GM19238 (cell line): ENCODE measurements around the gene MAPKBP1.

Experiments
- DNase-seq: peaks from one replicate; pipeline ENCODE4 v3.0.0; 2011; ENCODE audit warnings: low spot score; ENCODE audit not compliant: insufficient read length

The MAPKBP1 gene

DNA sequence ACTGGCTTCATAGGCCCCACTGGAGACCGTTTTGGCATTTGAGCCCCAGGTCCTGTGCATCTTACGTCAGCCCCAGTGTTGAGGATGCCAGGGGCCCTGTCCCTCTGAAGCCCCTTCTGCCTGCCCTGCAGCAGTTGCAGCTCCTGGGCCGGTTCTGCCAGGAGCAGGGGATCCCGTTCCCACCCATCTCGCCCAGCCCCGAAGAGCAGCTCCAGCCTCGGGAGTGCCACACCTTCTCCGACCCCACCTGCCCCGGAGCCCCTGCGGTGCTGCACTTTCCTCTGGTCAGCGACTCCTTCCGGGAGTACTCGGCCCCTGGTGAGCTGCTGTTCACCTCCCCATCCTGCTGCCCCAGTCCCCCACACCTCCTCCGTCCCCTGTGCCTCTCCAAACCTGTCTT, 72.9 kb downstream of the MAPKBP1 start:
- no peak for DNase-seq

GRCh38 chr15:41847981-41848380, 73.7 kb downstream of the MAPKBP1 start:
- DNase-seq: no peak

GRCh38 chr15:41848631-41849030, 74.3 kb downstream of the MAPKBP1 start:
- DNase-seq: no peak

DNA sequence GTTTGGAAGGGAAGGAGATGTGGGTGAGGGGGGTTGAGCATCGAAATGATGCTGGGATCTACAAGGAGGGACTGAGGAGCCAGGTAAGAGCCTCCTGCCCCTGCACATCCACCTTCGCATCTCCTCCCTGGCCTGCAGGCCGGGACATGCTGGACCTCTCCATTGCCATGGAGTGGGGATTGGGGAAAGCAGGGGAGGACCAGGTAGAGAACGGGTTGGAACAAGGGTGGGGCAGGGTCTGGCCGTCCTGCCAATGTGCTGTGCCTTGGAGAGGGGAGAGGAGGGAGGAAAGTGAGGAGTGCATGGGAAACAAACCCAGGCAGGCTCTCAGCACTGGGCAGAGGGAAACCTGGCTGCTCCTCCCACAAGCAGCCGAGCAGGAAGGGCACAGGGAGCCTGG, 74.9 kb downstream of the MAPKBP1 start:
- DNase-seq: no peak

GRCh38 chr15:41849861-41850260, 75.6 kb downstream of the MAPKBP1 start:
- DNase-seq: no peak

GRCh38 chr15:41850482-41851166, 76.3 kb downstream of the MAPKBP1 start:
- DNase-seq: no peak

- no peak for DNase-seq
These were observed 76.9 kb downstream of the MAPKBP1 start for GRCh38 chr15:41851167-41851523.

GRCh38 chr15:41851755-41852370, 77.6 kb downstream of the MAPKBP1 start:
- DNase-seq: no peak

DNA sequence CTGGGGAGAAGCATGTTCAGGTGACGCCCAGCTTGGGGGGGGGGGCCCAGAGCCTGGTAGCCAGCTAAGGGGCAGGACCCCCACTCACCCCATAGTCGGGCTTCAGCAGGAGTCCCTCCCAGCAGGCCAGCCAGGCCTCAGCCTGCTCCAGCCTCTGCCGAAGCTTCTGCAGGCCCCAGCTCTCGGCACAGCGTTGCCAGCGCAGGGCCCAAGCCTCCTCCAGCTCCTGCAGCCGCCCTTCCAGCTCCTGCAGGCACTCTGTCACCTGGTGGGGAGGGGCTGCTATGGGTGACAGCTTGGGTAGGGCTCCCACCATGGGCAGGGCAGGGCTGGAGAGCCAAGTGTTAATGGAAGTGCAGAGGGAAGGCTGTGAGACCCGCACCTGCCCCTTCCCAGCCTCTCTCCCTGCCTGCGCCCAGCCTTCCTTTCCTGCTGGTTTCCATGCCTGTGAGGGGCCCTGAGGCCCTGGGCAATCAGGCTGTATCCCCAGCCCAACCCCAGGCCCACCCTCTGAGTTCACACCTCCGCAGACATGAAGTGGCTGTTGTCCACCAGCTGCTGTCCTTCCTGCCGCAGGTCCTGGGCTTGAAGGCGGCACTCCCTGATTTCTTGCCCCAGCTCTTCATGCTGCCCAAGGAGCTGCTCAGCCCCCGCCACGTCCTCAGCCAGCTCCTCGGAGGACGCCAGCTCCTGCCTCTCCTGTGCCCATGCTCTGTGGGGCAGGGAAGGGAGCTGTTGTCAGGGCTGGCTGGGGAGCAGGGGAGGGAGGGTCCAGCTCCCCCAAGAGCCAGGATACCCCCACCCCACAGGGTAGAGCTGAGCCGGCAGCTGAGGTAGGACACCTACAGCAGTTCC, 78.7 kb downstream of the MAPKBP1 start:
- DNase-seq: no peak

DNA sequence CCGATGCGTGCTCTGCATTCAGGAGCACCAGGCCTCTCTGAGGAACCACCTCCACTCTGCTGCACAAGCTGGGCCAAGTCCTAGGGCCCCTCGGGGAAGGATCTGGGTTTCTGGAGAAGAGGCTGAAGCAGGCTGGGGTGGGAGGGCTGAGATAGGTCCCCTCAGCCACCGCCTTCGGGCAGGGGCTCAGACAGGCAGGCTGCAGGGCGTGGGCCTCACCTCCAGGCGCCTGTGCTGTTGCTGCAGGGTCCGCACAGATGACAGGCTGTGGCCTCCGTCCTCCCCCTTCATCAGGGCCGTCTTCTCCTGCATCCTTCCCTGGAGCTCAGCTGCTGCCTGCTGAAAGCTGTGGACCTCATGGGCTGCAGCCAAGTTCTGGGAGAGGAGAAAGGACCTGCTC, 79.5 kb downstream of the MAPKBP1 start:
- no peak for DNase-seq

- no peak for DNase-seq
These were observed 80.2 kb downstream of the MAPKBP1 start for GRCh38 chr15:41854443-41854842.

DNA sequence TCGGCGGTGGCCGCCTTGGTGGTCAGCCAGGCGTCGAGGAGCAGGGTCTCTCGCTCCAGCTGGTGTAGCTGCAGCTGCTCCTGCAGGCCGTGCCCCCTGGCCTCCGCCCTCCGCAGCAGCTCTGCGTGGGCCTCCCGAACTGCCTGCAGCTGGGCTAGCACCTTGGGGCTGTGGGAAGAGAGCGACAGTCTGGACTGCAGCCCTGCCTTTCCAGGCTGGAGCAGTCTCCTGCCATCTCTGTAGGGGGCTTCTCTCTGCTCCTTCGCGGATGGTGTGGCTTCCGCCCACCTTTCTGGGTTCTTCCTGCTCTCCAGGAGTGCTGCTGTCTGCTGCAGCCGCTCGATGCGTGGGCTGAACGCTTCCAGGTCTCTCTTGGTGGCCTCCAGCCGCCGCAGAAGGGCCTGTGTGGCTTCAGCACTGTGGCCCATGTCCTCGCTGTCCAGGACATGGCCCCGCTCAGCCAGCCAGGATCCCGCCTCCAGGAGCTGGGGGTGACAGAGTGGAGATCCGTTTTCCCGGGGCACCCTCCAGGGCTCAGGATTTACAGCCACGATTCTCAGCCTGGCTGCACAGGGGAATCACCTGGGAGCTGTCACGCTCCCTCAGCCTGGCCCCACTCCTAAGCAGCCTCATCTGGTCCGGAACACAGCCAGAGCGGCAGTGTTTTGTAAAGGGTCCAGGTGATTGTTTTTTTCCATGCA, 81.1 kb downstream of the MAPKBP1 start:
- no peak for DNase-seq

DNA sequence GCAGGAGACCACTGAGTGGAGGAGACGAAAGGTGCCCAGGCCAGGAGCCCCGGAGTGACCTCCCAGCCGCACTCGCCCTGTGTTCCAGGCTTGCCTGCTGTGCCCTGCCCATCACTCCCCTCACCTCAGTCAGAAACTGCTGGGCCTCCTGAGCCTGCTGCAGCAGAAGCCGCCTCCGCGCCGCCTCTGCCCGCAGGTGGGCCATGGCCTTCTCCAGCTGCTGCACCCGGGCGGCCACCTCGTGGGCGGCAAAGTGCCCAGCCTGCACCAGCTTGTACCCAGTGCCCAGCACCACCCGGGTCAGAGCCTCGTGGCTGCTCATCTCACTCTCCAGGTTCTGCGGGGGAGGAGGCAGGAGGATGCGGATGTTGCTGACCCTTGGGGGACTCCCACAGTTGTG, 82.0 kb downstream of the MAPKBP1 start:
- DNase-seq: no peak

- no peak for DNase-seq
These were observed 82.4 kb downstream of the MAPKBP1 start for GRCh38 chr15:41856716-41857115.

- DNase-seq: no peak
These were observed 83.0 kb downstream of the MAPKBP1 start for GRCh38 chr15:41857316-41857715.

DNA sequence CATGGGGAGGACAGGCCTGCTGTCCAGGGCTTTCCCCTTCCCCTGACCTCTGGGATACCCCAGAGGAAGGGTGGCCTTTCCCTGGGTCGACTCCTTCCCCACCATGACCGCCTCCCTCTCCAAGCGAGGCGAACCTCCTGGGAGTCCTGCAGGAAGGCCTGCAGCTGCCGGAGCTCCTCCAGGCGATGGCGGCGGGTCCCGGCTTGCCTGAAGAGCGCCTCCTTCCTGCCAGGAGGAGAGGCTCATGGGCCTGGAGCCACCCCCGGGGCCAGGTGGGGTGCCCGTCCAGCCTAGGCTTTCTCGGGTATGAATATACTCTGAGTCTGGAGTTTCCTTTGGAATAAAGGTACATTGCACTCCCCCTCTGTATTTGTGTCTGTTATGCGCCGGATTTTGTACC, 84.5 kb downstream of the MAPKBP1 start:
- no peak for DNase-seq

- DNase-seq: no peak
These were observed 86.0 kb downstream of the MAPKBP1 start for GRCh38 chr15:41860049-41860828.

GRCh38 chr15:41861736-41862356, 87.6 kb downstream of the MAPKBP1 start:
- DNase-seq: no peak

GRCh38 chr15:41862515-41863116, 88.3 kb downstream of the MAPKBP1 start:
- no peak for DNase-seq

- DNase-seq: no peak
These were observed 91.3 kb downstream of the MAPKBP1 start for GRCh38 chr15:41865490-41866055.
